ENCODE results near the gene CACNA1H. TPM values are rescaled to one million over a fixed set of nuclear protein-coding genes. Genes with fewer than 3 reads are reported as not detected.

The CACNA1H gene
- total RNA-seq, 1 experiment from 2014 or later = 24.3 TPM

DNA sequence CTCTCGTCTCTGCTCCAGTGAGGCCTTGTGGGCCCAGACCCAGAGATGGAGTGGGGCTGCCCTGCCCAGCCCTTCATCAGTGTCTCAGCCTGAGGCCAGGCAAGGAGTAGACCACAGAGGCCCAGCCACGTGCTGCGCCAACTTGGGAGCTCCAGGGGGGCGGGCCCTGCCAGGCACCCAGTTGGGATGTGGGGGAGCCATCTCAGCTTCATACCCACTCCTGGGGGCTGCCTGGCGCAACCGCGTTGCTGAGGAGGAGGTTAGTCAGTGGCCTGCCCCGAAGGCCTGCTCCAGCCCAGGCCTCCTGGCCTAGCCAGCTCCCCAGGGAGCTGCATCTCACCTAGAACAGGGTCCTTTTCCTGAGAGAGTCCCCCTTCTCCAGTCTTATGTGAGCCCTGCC, 60.3 kb downstream of the CACNA1H start:
- no peaks in the 10 kb centered on the region for H3K27me3 ChIP-seq (ENCODE audit: insufficient read depth, low read length)

More for the DNA sequence above, 60.3 kb downstream of the CACNA1H start:
- no peak overlapping the region for H3K4me3 ChIP-seq (replicated peaks in 1 of 2; ENCODE audit: low read depth in 1 of 2, low read length in 2 of 2)
- ChIA-PET POLR2A (no interaction called here), CTCF (no interaction called here), RAD21 (ENCODE audit: low non-redundant PET in 1 of 2, low total read pairs in 2 of 2, uncharacterized antibody in 2 of 2, unreplicated experiment in 2 of 2) (no interaction called here)
- H3K9ac ChIP-seq (ENCODE audit: low read length) = no peak overlapping the region
- no TSS peak for BruUV-seq (replicated peaks)
- H3K79me2 ChIP-seq (ENCODE audit: insufficient read depth, low read length) = no peaks in the 10 kb centered on the region
- ATAC-seq (no peak), DNase-seq (ENCODE audit: low read depth, low spot score) (no peak)
- H3K36me3 ChIP-seq (ENCODE audit: control insufficient read depth in 1 of 2, insufficient read depth in 2 of 2, low read length in 2 of 2) = no peaks in the 10 kb centered on the region; a peak in 1 of 4 replicates
- H3K9me3 ChIP-seq (ENCODE audit: control insufficient read depth in 1 of 2, insufficient read depth in 1 of 2, low read depth in 1 of 2, low read length in 2 of 2) = no peaks in the 10 kb centered on the region
- H4K20me1 ChIP-seq (ENCODE audit: insufficient read depth) = no peaks in the 10 kb centered on the region
- TF ChIP-seq SRF (IDR thresholded peaks at IDR 0.05; ENCODE audit: low read depth) = no peak
- no peak for TF ChIP-seq CEBPB (IDR thresholded peaks at IDR 0.05; ENCODE audit: low read depth)
- TF ChIP-seq, protein P1, sequence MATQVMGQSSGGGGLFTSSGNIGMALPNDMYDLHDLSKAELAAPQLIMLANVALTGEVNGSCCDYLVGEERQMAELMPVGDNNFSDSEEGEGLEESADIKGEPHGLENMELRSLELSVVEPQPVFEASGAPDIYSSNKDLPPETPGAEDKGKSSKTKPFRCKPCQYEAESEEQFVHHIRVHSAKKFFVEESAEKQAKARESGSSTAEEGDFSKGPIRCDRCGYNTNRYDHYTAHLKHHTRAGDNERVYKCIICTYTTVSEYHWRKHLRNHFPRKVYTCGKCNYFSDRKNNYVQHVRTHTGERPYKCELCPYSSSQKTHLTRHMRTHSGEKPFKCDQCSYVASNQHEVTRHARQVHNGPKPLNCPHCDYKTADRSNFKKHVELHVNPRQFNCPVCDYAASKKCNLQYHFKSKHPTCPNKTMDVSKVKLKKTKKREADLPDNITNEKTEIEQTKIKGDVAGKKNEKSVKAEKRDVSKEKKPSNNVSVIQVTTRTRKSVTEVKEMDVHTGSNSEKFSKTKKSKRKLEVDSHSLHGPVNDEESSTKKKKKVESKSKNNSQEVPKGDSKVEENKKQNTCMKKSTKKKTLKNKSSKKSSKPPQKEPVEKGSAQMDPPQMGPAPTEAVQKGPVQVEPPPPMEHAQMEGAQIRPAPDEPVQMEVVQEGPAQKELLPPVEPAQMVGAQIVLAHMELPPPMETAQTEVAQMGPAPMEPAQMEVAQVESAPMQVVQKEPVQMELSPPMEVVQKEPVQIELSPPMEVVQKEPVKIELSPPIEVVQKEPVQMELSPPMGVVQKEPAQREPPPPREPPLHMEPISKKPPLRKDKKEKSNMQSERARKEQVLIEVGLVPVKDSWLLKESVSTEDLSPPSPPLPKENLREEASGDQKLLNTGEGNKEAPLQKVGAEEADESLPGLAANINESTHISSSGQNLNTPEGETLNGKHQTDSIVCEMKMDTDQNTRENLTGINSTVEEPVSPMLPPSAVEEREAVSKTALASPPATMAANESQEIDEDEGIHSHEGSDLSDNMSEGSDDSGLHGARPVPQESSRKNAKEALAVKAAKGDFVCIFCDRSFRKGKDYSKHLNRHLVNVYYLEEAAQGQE (IDR thresholded peaks at IDR 0.05; ENCODE audit: low read depth) = no peak
- TF ChIP-seq EZH2phosphoT487 (IDR thresholded peaks at IDR 0.05; ENCODE audit: borderline replicate concordance) = no peak
- no peak for TF ChIP-seq ATF3 (IDR thresholded peaks at IDR 0.05)
- no peak for TF ChIP-seq ZNF274 (IDR thresholded peaks at IDR 0.05; ENCODE audit: low read depth, low read length)
- no peak for TF ChIP-seq ELF1 (IDR thresholded peaks at IDR 0.05; ENCODE audit: borderline replicate concordance, low read depth)
- TF ChIP-seq, protein P2, sequence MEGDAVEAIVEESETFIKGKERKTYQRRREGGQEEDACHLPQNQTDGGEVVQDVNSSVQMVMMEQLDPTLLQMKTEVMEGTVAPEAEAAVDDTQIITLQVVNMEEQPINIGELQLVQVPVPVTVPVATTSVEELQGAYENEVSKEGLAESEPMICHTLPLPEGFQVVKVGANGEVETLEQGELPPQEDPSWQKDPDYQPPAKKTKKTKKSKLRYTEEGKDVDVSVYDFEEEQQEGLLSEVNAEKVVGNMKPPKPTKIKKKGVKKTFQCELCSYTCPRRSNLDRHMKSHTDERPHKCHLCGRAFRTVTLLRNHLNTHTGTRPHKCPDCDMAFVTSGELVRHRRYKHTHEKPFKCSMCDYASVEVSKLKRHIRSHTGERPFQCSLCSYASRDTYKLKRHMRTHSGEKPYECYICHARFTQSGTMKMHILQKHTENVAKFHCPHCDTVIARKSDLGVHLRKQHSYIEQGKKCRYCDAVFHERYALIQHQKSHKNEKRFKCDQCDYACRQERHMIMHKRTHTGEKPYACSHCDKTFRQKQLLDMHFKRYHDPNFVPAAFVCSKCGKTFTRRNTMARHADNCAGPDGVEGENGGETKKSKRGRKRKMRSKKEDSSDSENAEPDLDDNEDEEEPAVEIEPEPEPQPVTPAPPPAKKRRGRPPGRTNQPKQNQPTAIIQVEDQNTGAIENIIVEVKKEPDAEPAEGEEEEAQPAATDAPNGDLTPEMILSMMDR (IDR thresholded peaks at IDR 0.05 in 2 of 3, conservative IDR thresholded peaks at IDR 0.05 in 1 of 3; ENCODE audit: borderline replicate concordance in 1 of 3, insufficient read depth in 1 of 3, low read depth in 2 of 3, low read length in 2 of 3) = no peak
- no peak for TF ChIP-seq JUND (IDR thresholded peaks at IDR 0.05)
- TF ChIP-seq FOSL1 (IDR thresholded peaks at IDR 0.05; ENCODE audit: low read depth) = no peak
- TF ChIP-seq SIN3A (IDR thresholded peaks at IDR 0.05; ENCODE audit: low read depth) = no peak
- no peak for TF ChIP-seq ZBTB33 (IDR thresholded peaks at IDR 0.05; ENCODE audit: extremely low read depth, insufficient replicate concordance, low read length)
- no peak overlapping the region for H3K27ac ChIP-seq (ENCODE audit: low read depth, low read length)
- no peak overlapping the region for H3K4me2 ChIP-seq (ENCODE audit: low read length)
- no peaks in the 10 kb centered on the region for H3K4me1 ChIP-seq (ENCODE audit: control insufficient read depth in 1 of 2, insufficient read depth in 2 of 2, low read length in 2 of 2)
- H2AFZ ChIP-seq (ENCODE audit: low read depth, low read length, poor library complexity, severe bottlenecking) = no peak overlapping the region
- H3K9me2 ChIP-seq (ENCODE audit: insufficient read depth) = no peaks in the 10 kb centered on the region
- intact Hi-C loops (cut with micrococcal nuclease) = no loop called here
